Measurements from ENCODE around the gene GGT7.

GGT7 gene

DNA sequence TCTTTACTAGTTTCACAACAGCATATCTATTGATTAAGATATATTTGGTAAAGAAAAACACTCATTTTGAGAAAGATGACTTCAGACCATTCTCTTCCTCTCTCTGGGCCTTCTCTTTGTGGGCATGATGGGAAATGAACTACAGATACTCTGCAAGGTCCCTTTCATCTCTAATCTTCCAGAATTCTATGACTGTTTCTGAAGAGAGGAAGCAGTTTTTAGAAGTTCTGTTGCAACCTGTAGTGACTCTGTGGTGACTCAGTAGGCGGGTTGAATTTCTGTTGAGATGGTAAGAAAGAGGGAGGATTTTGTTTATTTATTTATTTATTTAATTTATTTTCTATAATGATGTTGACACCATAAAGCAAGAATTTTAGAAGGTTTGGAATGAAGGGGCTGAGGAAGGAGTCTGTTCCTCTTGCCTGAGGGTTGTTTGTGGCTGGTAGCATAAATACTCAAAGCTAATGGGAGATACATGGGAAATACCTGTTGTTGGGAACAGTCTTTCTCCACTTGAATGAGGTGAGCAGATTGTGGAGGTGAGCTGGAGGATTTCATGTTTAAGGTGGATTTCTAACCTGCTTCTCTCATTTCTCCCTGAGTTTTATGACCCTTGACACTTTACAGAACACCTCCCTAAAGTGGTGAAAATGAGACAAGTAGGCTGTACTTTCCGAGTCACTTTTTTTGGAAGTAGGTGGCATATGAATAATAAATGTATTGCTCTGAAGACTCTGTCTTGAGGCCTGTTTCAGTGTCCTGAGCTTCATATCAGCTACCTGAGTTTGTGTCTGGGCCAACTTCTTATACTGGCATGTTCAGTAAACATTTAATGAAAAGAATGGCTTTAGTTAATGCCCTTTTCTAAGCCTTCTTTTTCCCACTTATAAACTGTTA, 18.8 kb upstream of the GGT7 start:
- no peak overlapping the region for H3K9ac ChIP-seq

DNA sequence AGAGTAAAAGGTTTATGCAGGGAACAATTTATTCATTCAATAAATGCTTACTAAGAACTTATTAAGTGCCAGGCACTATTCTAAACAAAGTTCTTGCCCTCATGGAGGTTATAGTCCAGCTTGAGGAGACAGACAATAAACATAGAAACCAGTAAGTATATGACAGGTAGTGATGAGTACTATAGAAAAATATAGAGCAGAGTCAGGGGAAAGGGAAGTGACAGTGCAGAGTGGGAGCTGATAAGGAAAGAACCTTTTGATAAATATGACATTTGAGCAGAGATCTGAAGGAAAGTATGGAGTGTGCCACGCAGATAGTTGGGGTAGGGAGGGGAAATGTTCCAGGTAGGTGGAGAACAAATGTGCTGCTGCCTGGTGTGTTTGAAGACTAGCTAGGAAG, 15.8 kb upstream of the GGT7 start:
- Histone ChIP-seq H3K9me3 (ENCODE audit: control insufficient read depth, low read length) (no peaks in the 10 kb centered on the region), H3K36me3 (ENCODE audit: control insufficient read depth, insufficient read depth, low read length) (no peaks in the 10 kb centered on the region), H3K79me2 (no peaks in the 10 kb centered on the region), H3K4me2 (ENCODE audit: low read length) (no peak overlapping the region), H3K27ac (no peak overlapping the region), H3K9ac (no peak overlapping the region), H3K4me1 (no peaks in the 10 kb centered on the region), H2AFZ (no peak overlapping the region), H3K4me3 (ENCODE audit: low read depth, low read length) (no peak overlapping the region), H3K27me3 (ENCODE audit: control insufficient read depth, insufficient read depth, low read length) (no peaks in the 10 kb centered on the region)
- TF ChIP-seq, protein P1, sequence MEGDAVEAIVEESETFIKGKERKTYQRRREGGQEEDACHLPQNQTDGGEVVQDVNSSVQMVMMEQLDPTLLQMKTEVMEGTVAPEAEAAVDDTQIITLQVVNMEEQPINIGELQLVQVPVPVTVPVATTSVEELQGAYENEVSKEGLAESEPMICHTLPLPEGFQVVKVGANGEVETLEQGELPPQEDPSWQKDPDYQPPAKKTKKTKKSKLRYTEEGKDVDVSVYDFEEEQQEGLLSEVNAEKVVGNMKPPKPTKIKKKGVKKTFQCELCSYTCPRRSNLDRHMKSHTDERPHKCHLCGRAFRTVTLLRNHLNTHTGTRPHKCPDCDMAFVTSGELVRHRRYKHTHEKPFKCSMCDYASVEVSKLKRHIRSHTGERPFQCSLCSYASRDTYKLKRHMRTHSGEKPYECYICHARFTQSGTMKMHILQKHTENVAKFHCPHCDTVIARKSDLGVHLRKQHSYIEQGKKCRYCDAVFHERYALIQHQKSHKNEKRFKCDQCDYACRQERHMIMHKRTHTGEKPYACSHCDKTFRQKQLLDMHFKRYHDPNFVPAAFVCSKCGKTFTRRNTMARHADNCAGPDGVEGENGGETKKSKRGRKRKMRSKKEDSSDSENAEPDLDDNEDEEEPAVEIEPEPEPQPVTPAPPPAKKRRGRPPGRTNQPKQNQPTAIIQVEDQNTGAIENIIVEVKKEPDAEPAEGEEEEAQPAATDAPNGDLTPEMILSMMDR (IDR thresholded peaks at IDR 0.05): no peak

More for the DNA sequence above, 18.8 kb upstream of the GGT7 start:
- H3K79me2 ChIP-seq: peaks cover 8% of the 10 kb centered on the region
- H3K9me3 ChIP-seq (ENCODE audit: control insufficient read depth, low read length): no peaks in the 10 kb centered on the region
- H2AFZ ChIP-seq: no peak overlapping the region
- TF ChIP-seq, protein P1 (IDR thresholded peaks at IDR 0.05): no peak
- no peaks in the 10 kb centered on the region for H3K36me3 ChIP-seq (ENCODE audit: control insufficient read depth, insufficient read depth, low read length)
- no peaks in the 10 kb centered on the region for H3K4me1 ChIP-seq
- no peak overlapping the region for H3K4me3 ChIP-seq (ENCODE audit: low read depth, low read length)
- H3K4me2 ChIP-seq (ENCODE audit: low read length): no peak overlapping the region
- no peaks in the 10 kb centered on the region for H3K27me3 ChIP-seq (ENCODE audit: control insufficient read depth, insufficient read depth, low read length)
- H3K27ac ChIP-seq: no peak overlapping the region

DNA sequence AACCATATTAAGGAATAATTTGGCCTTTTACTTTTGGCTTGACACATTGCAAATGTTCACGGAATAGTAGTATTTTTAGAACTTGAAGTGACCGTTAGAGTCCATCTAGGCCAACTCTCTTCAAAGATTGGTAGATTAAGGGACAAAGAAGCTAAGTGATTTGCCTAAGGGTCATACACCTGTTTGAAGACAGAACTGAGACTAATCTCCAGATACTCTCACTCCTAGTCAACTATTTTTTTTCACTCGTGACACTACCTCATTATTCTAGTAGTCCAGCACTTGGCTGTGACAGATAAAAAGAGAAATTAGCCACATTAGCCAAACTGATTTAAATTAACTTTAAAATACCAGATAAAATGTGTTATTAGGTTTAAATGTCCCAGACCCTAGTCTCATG, 14.4 kb upstream of the GGT7 start:
- H3K79me2 ChIP-seq: no peaks in the 10 kb centered on the region
- no peaks in the 10 kb centered on the region for H3K27me3 ChIP-seq (ENCODE audit: control insufficient read depth, insufficient read depth, low read length)
- no peak overlapping the region for H3K27ac ChIP-seq
- TF ChIP-seq, protein P1 (IDR thresholded peaks at IDR 0.05): no peak
- H3K36me3 ChIP-seq (ENCODE audit: control insufficient read depth, insufficient read depth, low read length): no peaks in the 10 kb centered on the region
- no peak overlapping the region for H3K4me2 ChIP-seq (ENCODE audit: low read length)
- no peak overlapping the region for H3K9ac ChIP-seq
- H2AFZ ChIP-seq: no peak overlapping the region
- no peaks in the 10 kb centered on the region for H3K9me3 ChIP-seq (ENCODE audit: control insufficient read depth, low read length)
- H3K4me3 ChIP-seq (ENCODE audit: low read depth, low read length): no peak overlapping the region
- H3K4me1 ChIP-seq: no peaks in the 10 kb centered on the region

DNA sequence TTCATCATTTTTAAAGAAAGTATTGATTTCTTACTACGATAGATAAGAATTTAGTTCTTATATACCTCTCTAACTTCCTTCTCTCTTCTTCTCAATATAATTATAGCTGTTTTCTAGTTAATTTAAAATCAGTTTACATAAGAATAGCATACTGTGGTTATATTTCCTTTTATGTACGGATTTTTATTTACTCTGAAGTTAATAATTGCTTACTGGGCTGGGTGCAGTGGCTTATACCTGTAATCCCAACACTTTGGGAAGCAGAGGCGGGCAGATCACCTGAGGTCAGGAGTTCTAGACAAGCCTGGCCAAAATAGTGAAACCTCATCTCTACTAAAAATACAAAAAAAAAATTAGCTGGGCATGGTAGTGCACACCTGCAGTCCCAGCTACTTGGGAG, 13.5 kb upstream of the GGT7 start:
- Histone ChIP-seq H3K27me3 (ENCODE audit: control insufficient read depth, insufficient read depth, low read length) (no peaks in the 10 kb centered on the region), H3K4me1 (no peaks in the 10 kb centered on the region), H3K36me3 (ENCODE audit: control insufficient read depth, insufficient read depth, low read length) (no peaks in the 10 kb centered on the region), H3K27ac (no peak overlapping the region), H3K9ac (no peak overlapping the region), H3K4me2 (ENCODE audit: low read length) (no peak overlapping the region), H3K4me3 (ENCODE audit: low read depth, low read length) (no peak overlapping the region), H2AFZ (no peak overlapping the region), H3K79me2 (no peaks in the 10 kb centered on the region), H3K9me3 (ENCODE audit: control insufficient read depth, low read length) (no peaks in the 10 kb centered on the region)
- TF ChIP-seq, protein P1 (IDR thresholded peaks at IDR 0.05): no peak

DNA sequence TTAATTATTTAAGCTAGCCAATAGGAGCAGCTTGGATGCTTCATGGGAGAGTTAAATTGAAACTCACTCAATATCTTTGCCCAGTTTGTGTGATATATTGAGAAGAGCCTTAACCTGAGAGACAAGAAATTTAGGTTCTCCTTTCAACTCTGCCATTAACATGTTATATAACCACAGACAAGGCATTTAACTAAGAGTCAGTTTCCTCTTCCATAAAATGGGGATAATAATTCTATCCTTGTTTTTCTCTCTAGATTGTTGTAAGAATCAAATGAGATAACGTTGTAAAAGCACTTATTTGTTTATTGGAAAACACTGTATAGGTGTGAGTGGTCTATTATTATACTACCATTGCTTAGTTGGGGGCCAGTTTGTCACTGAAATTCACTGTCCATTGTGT, 11.6 kb upstream of the GGT7 start:
- Histone ChIP-seq H3K4me1 (no peaks in the 10 kb centered on the region), H3K9ac (no peak overlapping the region), H3K27me3 (ENCODE audit: control insufficient read depth, insufficient read depth, low read length) (no peaks in the 10 kb centered on the region), H2AFZ (no peak overlapping the region), H3K4me3 (ENCODE audit: low read depth, low read length) (no peak overlapping the region), H3K79me2 (no peaks in the 10 kb centered on the region), H3K36me3 (ENCODE audit: control insufficient read depth, insufficient read depth, low read length) (no peaks in the 10 kb centered on the region), H3K9me3 (ENCODE audit: control insufficient read depth, low read length) (no peaks in the 10 kb centered on the region), H3K4me2 (ENCODE audit: low read length) (no peak overlapping the region), H3K27ac (no peak overlapping the region)
- TF ChIP-seq, protein P1 (IDR thresholded peaks at IDR 0.05): no peak
